Gastroesophageal sphincter (tissue), 4 donors: ENCODE results near the gene DDRGK1. TPM values are rescaled to one million over a fixed set of nuclear protein-coding genes. Genes with fewer than 3 reads are reported as not detected.

Source experiments
- ATAC-seq: fragments of 150-250 bp; one replicate; pipeline ENCODE4 v1.9.1; 2016; ENCODE audit warnings: mild to moderate bottlenecking, moderate library complexity
- H3K27ac ChIP-seq, 4 donors: fragments of 200-600 bp; sonication (generic) in 3 of 4; 1 replicate in 3 of 4; 2 replicates in 1 of 4; pipeline ENCODE4 v1.5.1; 2016 to 2019
- H3K27me3 ChIP-seq: fragments of 200-600 bp; sonication (generic); one replicate; pipeline ENCODE4 v1.5.1; 2019
- H3K36me3 ChIP-seq, 2 donors: fragments of 200-600 bp; sonication (generic); one replicate each; pipeline ENCODE4 v1.5.1; 2019; ENCODE audit warnings: control low read depth in 1 of 2
- H3K4me1 ChIP-seq, 3 donors: fragments of 200-600 bp; sonication (generic); 1 replicate in 2 of 3; 2 replicates in 1 of 3; pipeline ENCODE4 v1.5.1; 2016 to 2019; ENCODE audit warnings: control low read depth in 2 of 3
- H3K4me3 ChIP-seq, 2 donors: fragments of 200-600 bp; sonication (generic); one replicate each; pipeline ENCODE4 v1.5.1; 2019; ENCODE audit warnings: mild to moderate bottlenecking in 1 of 2, moderate library complexity in 1 of 2
- H3K9me3 ChIP-seq, 3 donors: fragments of 200-600 bp; sonication (generic); one replicate each; pipeline ENCODE4 v1.5.1; 2017 to 2019; ENCODE audit warnings: control low read depth in 2 of 3
- EP300 ChIP-seq: sonication (generic); formaldehyde crosslinking; IDR thresholded peaks from one replicate; pipeline ENCODE4 v1.6.1; 2017; ENCODE audit warnings: antibody characterized with exemption, mild to moderate bottlenecking
- POLR2A ChIP-seq, 2 donors: fragments of 450-650 bp; IDR thresholded peaks; one replicate each; pipeline ENCODE4 v1.6.1; 2017; ENCODE audit warnings: antibody characterized with exemption in 2 of 2, mild to moderate bottlenecking in 2 of 2, moderate library complexity in 1 of 2
- POLR2AphosphoS5 ChIP-seq: sonication (generic); formaldehyde crosslinking; IDR thresholded peaks from one replicate; pipeline ENCODE4 v1.6.1; 2017; ENCODE audit warnings: antibody characterized with exemption
- WGBS, 2 donors: methylation state at CpG; one replicate each; pipeline ENCODE4 v1.1.5; 2018; ENCODE audit warnings: low coverage in 1 of 2; 5-methylcytosine and 5-hydroxymethylcytosine counted together
- total RNA-seq, 4 donors: library from RNA; depleted of rRNA; stranded (reverse); fragments of >200 nt; gene quantifications; one replicate each; pipeline ENCODE4 v1.1.0, GENCODE V29; 2016
- TF ChIP-seq, protein P1 (sequence below), 4 experiments: fragments of 200-600 bp in 2 of 4; fragments of 450-650 bp in 2 of 4; sonication (generic) in 1 of 4; IDR thresholded peaks; one replicate each; pipeline ENCODE4 v1.5.1; 2017 to 2019; ENCODE audit warnings: antibody characterized with exemption in 4 of 4, mild to moderate bottlenecking in 2 of 4, moderate library complexity in 2 of 4

Gene DDRGK1
- total RNA-seq, 4 donors from 2014 or later = 62.0 to 82.5 (median 69.8) TPM

DNA sequence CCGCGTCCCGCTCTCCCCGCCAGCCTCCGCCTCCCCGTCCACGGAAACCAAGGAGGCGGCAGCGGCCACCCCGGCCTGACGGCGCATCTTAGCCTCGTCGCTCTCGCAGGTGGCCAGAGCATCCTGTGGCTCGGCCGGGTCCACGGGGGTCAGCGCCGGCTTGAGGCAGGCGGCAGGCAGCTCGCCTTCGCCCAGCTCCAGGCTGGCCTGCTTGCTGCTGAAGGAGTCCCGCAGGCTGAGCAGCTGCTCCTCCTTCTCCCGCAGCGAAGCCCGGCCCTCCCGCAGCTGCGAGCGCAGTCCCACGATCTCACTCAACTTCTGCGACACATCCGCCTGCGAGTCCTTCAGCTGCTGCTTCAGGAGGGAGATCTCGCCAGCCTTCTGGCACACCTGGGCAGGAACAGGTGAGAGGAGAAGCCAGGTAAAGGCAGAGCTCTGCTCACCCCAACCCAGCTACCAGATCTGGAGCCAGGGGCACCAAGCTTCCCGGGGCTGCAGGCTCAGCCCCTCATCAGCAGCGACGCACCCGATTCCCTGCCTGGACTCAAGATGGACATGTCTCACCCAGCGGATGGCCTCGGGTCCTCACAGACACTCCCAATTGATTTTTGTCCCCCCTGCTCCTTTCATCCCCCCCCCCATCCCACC lies 39.6 kb downstream of the DDRGK1 start:
- no peaks in the 10 kb centered on the region for H3K9me3 ChIP-seq
- peak overlapping the region in 1 of 4 donors; percentile 3 for H3K27ac ChIP-seq
- peak overlapping the region in 1 of 2 donors; percentile 23 for H3K4me3 ChIP-seq
- no CpG with 5 or more reads among the region's 41 CpGs for WGBS, 2 donors
- no peak for TF ChIP-seq POLR2AphosphoS5
- TF ChIP-seq, protein P1, sequence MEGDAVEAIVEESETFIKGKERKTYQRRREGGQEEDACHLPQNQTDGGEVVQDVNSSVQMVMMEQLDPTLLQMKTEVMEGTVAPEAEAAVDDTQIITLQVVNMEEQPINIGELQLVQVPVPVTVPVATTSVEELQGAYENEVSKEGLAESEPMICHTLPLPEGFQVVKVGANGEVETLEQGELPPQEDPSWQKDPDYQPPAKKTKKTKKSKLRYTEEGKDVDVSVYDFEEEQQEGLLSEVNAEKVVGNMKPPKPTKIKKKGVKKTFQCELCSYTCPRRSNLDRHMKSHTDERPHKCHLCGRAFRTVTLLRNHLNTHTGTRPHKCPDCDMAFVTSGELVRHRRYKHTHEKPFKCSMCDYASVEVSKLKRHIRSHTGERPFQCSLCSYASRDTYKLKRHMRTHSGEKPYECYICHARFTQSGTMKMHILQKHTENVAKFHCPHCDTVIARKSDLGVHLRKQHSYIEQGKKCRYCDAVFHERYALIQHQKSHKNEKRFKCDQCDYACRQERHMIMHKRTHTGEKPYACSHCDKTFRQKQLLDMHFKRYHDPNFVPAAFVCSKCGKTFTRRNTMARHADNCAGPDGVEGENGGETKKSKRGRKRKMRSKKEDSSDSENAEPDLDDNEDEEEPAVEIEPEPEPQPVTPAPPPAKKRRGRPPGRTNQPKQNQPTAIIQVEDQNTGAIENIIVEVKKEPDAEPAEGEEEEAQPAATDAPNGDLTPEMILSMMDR (IDR thresholded peaks at IDR 0.05) = no peak
- no peak for TF ChIP-seq EP300
- no peak for TF ChIP-seq POLR2A (IDR thresholded peaks at IDR 0.05)
- H3K27me3 ChIP-seq = peaks cover 15% of the 10 kb centered on the region
- ATAC-seq = no peak
- no peaks in the 10 kb centered on the region for H3K36me3 ChIP-seq
- H3K4me1 ChIP-seq = peaks cover 0 to 27% (median 3%) of the 10 kb centered on the region in 3 donors

DNA sequence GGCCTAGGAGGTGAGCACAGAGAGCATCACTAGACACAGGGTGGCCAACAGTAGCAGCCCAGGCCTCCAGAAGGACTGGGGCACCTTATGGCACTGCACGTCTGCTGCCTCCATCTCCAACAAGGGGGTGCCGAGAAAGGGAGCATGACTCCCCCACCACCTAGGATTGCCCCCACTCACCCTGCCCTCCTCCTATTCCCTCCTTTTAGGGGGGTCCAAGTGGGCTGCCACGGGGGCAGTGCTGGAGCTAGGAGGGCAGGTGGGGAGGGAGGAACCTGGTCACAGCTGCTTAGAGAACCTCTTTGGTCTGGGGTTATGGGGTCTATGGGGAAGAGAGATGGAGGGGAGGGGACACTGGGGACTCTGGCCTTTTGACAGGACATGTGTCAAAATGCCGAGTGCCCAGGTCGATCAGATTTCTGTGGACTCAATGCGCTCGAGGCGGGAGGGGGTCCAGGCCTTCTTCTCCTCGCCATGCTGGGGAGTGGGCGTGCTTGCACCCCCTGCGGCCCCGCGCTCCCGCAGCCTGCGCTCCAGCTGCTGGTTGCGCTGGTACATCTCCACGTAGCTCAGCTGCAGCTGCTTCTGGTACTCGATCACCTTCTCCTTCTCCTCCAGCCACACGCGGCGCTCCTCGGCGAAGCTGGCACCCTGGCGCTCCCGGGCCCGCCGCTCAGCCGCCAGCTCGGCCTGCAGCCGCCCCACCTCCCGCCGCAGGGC lies 40.3 kb downstream of the DDRGK1 start:
- ATAC-seq = no peak
- Histone ChIP-seq H3K36me3 (no peaks in the 10 kb centered on the region), H3K27me3 (peaks cover 15% of the 10 kb centered on the region), H3K9me3 (no peaks in the 10 kb centered on the region), H3K4me1 (peaks cover 0 to 28% (median 3%) of the 10 kb centered on the region in 3 donors), H3K4me3 (peak overlapping the region in 1 of 2 donors; percentile 23), H3K27ac (no peak overlapping the region)
- no peak for TF ChIP-seq POLR2AphosphoS5
- no peak for TF ChIP-seq EP300
- TF ChIP-seq, protein P1 (IDR thresholded peaks at IDR 0.05) = no peak
- TF ChIP-seq POLR2A (IDR thresholded peaks at IDR 0.05) = no peak
- WGBS, 2 donors = 95% methylated on average over 10 of the region's 32 CpGs; no CpG with 5 or more reads in 1 of the 2 donors

DNA sequence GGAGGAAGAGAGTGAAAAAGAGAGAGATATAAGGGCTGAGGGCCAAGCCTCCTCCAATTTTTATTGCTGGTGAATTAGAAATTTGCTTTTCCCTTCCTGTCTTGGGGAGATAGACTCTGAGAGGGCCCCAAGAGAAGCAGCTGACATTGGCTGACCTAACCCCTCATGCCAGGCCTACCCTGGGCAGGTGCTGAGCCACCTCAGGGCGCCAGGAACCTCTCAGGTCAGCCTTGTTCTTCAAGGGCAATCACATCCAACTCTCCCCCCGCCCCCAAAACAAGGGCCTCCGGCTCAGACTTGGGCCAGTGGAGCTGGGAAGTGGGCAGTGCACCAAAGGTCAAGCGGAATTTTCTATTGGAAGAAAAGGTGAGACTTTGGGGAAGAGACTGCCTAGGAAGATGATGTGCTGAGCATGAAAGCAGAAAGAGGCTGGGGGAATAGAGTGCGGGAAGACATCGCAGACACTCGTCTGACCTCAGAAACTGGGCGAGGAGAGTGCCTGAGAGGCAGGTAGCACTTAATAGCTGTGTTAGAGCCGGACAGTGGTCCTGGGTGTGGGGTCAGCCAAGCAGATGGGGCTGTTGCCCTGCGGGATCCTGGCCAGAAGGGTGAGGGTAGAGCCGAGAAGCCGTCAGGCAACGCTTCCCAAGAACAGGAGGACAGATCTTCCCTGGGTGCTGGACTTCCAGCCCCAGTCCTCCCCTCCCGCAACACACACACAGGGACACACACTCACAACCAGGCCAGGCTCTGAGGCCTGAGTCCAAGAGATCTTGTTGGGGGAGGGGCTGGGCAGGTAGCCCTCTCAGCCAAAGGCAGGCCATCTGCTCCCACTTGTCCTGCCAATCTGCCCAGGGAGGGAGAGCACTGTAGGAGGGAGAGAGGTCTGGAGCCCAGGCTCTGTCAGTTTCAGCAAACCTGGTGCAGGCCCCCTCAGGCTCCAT lies 41.1 kb downstream of the DDRGK1 start:
- ATAC-seq = no peak
- Histone ChIP-seq H3K4me1 (peaks cover 3 to 35% (median 9%) of the 10 kb centered on the region in 3 donors), H3K27me3 (peaks cover 11% of the 10 kb centered on the region), H3K9me3 (no peaks in the 10 kb centered on the region), H3K4me3 (no peak overlapping the region), H3K36me3 (no peaks in the 10 kb centered on the region), H3K27ac (no peak overlapping the region)
- WGBS, 2 donors = 78% methylated on average over 6 of the region's 14 CpGs; no CpG with 5 or more reads in 1 of the 2 donors
- no peak for TF ChIP-seq POLR2AphosphoS5
- no peak for TF ChIP-seq EP300
- TF ChIP-seq POLR2A (IDR thresholded peaks at IDR 0.05) = no peak
- TF ChIP-seq, protein P1 (IDR thresholded peaks at IDR 0.05) = no peak

DNA sequence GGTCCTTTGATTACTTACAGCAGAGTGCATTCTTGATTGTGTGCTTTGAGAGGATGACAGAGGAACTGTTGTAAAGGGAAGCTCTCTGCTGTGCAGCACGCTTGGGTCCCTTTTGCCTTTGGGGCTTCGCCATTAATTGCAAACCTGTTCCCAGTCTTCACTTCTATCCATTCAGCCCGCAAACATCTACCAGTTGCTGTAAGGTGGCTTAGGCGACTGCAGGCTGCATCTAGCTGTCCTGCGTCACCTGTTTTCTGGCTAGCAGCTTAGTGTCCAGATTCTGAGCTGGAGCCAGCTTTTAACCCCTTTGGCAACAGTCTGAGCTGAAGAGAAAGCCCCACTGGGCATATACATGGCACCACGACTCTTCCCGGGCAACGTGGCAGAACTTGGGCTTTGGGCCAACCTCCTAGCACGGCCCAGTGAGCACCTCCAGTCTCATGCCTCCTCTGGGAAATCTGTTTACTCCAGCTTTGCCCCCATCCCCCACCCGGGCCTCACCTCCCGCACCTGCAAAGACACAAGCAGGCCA lies 42.3 kb downstream of the DDRGK1 start:
- TF ChIP-seq POLR2A (IDR thresholded peaks at IDR 0.05) = no peak
- TF ChIP-seq, protein P1 (IDR thresholded peaks at IDR 0.05) = no peak
- TF ChIP-seq EP300 = no peak
- TF ChIP-seq POLR2AphosphoS5 = no peak
- Histone ChIP-seq H3K36me3 (no peaks in the 10 kb centered on the region), H3K9me3 (no peaks in the 10 kb centered on the region), H3K4me1 (peaks cover 11 to 47% (median 20%) of the 10 kb centered on the region in 3 donors), H3K4me3 (no peak overlapping the region), H3K27me3 (no peaks in the 10 kb centered on the region), H3K27ac (no peak overlapping the region)
- 32 to 86% methylated on average over 4 to 9 of the region's 11 CpGs for WGBS, 2 donors
- no peak for ATAC-seq
